Kidney (tissue), 14 donors: ENCODE results near the gene GFPT2. TPM values are rescaled to one million over a fixed set of nuclear protein-coding genes. Genes with fewer than 3 reads are reported as not detected.

Experiments
- DNase-seq, 5 donors: peaks; one replicate each; pipeline ENCODE4 v3.0.0-alpha.2; 2013 to 2020
- FAIRE-seq: peaks from 2 replicates; lab custom pipeline; 2012; peaks lifted over from hg19 to GRCh38; lab: Jason Lieb, UNC
- H3K27ac ChIP-seq, 2 donors: one replicate each; pipeline ENCODE4 v1.7.0; 2013; ENCODE audit warnings: low read depth in 2 of 2, low read length in 2 of 2, inconsistent platforms in 1 of 2
- H3K27me3 ChIP-seq: one replicate; pipeline ENCODE4 v1.7.1; 2013; ENCODE audit warnings: low read length, inconsistent platforms; ENCODE audit not compliant: control insufficient read depth, insufficient read depth
- H3K36me3 ChIP-seq, 3 donors: one replicate each; pipeline versions ENCODE4 v1.7.0 to v1.7.1; 2013; ENCODE audit warnings: low read length in 3 of 3, control low read depth in 1 of 3, inconsistent platforms in 1 of 3; ENCODE audit not compliant: insufficient read depth in 3 of 3, control insufficient read depth in 2 of 3
- H3K4me1 ChIP-seq, 3 donors: one replicate each; pipeline versions ENCODE4 v1.7.0 to v1.7.1; 2013; ENCODE audit warnings: low read length in 3 of 3, inconsistent platforms in 1 of 3, low read depth in 1 of 3; ENCODE audit not compliant: control insufficient read depth in 2 of 3, insufficient read depth in 2 of 3
- H3K4me3 ChIP-seq, 3 donors: one replicate each; pipeline versions ENCODE4 v1.7.0 to v1.8.1; 2013; ENCODE audit warnings: low read length in 3 of 3, control low read depth in 1 of 3, inconsistent platforms in 1 of 3
- H3K9ac ChIP-seq, 3 donors: one replicate each; pipeline versions ENCODE4 v1.7.0 to v1.7.1; 2013; ENCODE audit warnings: low read length in 3 of 3, control low read depth in 1 of 3, inconsistent platforms in 1 of 3
- H3K9me3 ChIP-seq, 3 donors: one replicate each; pipeline versions ENCODE4 v1.7.0 to v1.7.1; 2013; ENCODE audit warnings: low read length in 3 of 3, control low read depth in 1 of 3, inconsistent platforms in 1 of 3; ENCODE audit not compliant: control insufficient read depth in 2 of 3, insufficient read depth in 1 of 3
- intact Hi-C: fragments of 100-400 bp; cut with DNase I; formaldehyde crosslinking; loops from one replicate; pipeline ENCODE4 v1.11.1; 2022
- polyA plus RNA-seq: library from polyadenylated mRNA; stranded (reverse); fragments of 350-450 nt; fragmentation: Illumina TruSeq; extraction: RNeasy Lipid Tissue Mini Kit (QIAGEN cat#74804); gene quantifications from one replicate; pipeline ENCODE4 v1.2.3, GENCODE V29; 2014; ENCODE audit warnings: low read depth, low replicate concordance; ENCODE audit not compliant: insufficient read depth
- total RNA-seq: library from RNA; stranded (reverse); fragmentation: NEBNext Ultra II Directional; extraction: Animal tissue kit (Norgen Biotek cat#: 25700); gene quantifications from one replicate; pipeline ENCODE4 v1.2.1, GENCODE V29; 2021
- TF ChIP-seq, protein P1 (sequence below): IDR thresholded peaks from 3 replicates; pipeline ENCODE4 v1.5.1; 2012; ENCODE audit warnings: mild to moderate bottlenecking, moderate library complexity, borderline replicate concordance; ENCODE audit not compliant: insufficient read depth; ENCODE audit errors: extremely low read depth
- donor health status: control.
- donor health status: control.
- donor health status: control.
- donor health status: control.
- donor health status: control.
- donor health status: DM: yes; HTN: yes; CAD: no.
- donor health status: Normal renal cell carcinoma (clear cell type).

GFPT2 gene
- total and polyA plus RNA-seq, 2 donors from 2014 or later, result 2.7 to 15.9 TPM

DNA sequence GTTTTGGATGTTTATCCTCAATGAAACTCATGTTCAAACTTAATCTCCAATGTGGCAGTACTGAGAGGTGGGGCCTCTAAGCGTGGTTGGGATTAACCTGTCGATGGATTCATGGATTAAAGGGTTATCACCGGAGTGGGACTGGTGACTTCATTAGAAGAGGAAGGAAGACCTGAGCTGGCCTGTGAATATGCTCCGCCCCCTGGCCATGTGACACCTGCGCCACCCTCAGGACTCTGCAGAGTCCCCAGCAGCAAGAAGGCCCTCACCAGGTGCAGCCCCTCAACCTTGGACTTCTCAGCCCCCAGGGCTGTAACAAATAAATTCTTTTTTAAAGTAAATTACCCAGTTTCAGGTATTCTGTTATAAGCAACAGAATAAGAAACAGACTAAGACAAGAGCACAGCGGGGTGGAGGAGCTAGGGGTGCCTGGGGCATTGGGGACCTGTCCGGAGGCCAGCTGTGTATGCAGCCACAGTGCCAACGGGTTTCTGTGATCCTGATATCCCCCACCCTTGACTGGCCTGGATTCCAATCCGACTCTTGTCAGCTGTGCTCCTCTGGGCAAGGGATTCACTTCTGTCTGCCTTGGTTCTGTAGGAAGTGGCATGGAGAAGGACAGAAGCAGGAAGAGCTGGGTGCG lies 58.1 kb downstream of the GFPT2 start:
- no peak for FAIRE-seq
- intact Hi-C loops, result loop anchor here (10.0 kb wide), 1 partner anchor 170 kb away; no protein-coding TSS in a partner anchor
- TF ChIP-seq, protein P1, sequence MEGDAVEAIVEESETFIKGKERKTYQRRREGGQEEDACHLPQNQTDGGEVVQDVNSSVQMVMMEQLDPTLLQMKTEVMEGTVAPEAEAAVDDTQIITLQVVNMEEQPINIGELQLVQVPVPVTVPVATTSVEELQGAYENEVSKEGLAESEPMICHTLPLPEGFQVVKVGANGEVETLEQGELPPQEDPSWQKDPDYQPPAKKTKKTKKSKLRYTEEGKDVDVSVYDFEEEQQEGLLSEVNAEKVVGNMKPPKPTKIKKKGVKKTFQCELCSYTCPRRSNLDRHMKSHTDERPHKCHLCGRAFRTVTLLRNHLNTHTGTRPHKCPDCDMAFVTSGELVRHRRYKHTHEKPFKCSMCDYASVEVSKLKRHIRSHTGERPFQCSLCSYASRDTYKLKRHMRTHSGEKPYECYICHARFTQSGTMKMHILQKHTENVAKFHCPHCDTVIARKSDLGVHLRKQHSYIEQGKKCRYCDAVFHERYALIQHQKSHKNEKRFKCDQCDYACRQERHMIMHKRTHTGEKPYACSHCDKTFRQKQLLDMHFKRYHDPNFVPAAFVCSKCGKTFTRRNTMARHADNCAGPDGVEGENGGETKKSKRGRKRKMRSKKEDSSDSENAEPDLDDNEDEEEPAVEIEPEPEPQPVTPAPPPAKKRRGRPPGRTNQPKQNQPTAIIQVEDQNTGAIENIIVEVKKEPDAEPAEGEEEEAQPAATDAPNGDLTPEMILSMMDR, result no peak

DNA sequence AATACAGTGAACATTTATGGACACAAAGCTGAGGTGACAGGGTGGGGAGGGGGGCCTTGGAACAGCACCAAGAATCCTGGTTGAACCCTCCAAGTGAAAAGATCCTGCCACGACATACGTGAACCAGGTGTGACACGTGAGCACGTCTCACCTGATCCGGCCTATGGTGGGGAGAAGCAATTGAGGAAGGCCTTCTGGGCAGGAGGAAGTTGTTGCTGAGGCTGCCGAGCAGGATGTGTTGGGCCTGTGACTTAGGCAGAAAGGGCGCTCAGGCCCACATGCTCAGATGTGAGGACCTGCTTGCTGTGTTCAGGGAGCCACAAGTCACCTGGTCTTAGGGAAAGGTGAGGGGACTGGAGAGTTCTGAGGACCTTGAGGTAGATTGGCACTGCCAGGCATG lies 58.7 kb downstream of the GFPT2 start:
- H3K9me3 ChIP-seq, result no peaks in the 10 kb centered on the region
- TF ChIP-seq, protein P1, result no peak
- no peak overlapping the region for H3K9ac ChIP-seq
- no peak overlapping the region for H3K4me3 ChIP-seq
- intact Hi-C loops, result loop anchor here (10.0 kb wide), 1 partner anchor 170 kb away; no protein-coding TSS in a partner anchor
- peaks cover 0 to 16% (median 0%) of the 10 kb centered on the region in 3 donors for H3K4me1 ChIP-seq
- H3K27ac ChIP-seq, result no peak overlapping the region
- no peak for DNase-seq
- H3K36me3 ChIP-seq, result no peaks in the 10 kb centered on the region
- no peaks in the 10 kb centered on the region for H3K27me3 ChIP-seq
- FAIRE-seq, result no peak

More for the DNA sequence above, 58.1 kb downstream of the GFPT2 start:
- Histone ChIP-seq H3K9ac (no peak overlapping the region), H3K9me3 (no peaks in the 10 kb centered on the region), H3K27me3 (no peaks in the 10 kb centered on the region), H3K36me3 (no peaks in the 10 kb centered on the region), H3K27ac (no peak overlapping the region), H3K4me1 (peaks cover 0 to 15% (median 0%) of the 10 kb centered on the region in 3 donors), H3K4me3 (no peak overlapping the region)
- DNase-seq, result peak in 1 of 5 donors; percentile 7

DNA sequence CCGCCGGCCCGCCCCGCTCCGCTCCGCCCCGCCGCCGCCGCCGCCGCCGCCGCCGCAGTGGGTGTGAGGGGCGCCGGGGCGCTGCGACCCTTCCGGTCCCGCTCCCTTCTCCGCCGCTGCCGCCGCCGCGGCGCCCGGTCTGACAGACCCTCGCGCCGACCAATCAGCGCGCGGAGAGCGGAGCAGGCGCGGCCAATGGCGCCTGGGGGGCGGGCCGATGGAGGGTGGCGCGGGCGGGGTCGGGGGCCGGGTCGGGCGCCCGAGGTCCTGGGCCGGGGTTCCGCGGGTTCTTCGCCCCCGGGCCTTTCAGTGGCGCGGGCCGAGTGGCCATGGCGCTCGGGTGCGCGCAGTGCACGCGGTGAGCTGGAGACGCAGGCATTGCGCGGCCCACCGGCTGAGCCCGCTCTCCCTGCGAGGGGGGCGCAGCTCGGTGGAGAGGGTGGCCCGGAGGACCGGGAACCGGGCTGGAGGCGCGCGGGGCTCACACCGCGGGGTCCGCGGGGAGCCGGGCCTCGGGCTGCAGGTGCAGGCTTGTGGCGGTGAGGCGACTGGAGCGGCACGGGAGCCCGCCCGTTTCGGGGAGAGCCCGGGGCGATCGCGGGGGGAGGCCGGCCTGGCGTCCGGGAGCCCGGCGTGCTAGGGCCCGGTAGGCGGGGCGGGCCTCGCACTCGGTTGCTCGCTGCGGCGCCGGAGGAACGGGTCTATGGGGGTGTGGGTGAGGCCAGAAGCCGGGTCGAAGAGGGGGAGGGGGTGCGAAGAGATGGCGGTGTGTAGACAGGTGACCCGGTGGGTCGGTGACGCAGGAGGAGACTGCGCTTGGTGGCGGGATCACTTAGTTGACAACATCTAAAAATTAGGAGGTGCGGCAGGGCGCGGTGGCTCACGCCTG lies 60.9 kb downstream of the GFPT2 start, which contains the start of gene MAPK9:
TSS of gene MAPK9 (minus strand) at position 141 of the 889 bp plus-strand sequence. CDS start 11,522 bp downstream, outside the sequence.
- intact Hi-C loops, result loop anchor here (10.0 kb wide), 1 partner anchor 173 kb away; no protein-coding TSS in a partner anchor
- FAIRE-seq (no peak), DNase-seq (peak; percentile 83 to 96 (median 93))
- no peaks in the 10 kb centered on the region for H3K36me3 ChIP-seq
- H3K27me3 ChIP-seq, result no peaks in the 10 kb centered on the region
- TF ChIP-seq, protein P1, result no peak
- peak within 1 kb of the TSS in 2 of 3 donors; percentile 33 to 51 for H3K9ac ChIP-seq
- H3K4me3 ChIP-seq, result peak within 1 kb of the TSS; percentile 63 to 72 (median 68)
- no peaks in the 10 kb centered on the region for H3K9me3 ChIP-seq
- H3K4me1 ChIP-seq, result peaks cover 0 to 16% (median 0%) of the 10 kb centered on the region in 3 donors
- peak within 1 kb of the TSS; percentile 85 for H3K27ac ChIP-seq
